Measurements from ENCODE around the gene SFXN1. TPM values are rescaled to one million over a fixed set of nuclear protein-coding genes. Genes with fewer than 3 reads are reported as not detected.
A peak's percentile ranks its signal among the peaks of the same experiment; 100 is the strongest.
"Not testable (repeated sequence)": the region's sequence is repeated elsewhere in the genome, so short reads cannot be mapped to it uniquely, and the experiment has no call there.

The SFXN1 gene
- total and polyA plus RNA-seq, 10 donors: 7.5 to 57.3 (median 38.3) TPM

DNA sequence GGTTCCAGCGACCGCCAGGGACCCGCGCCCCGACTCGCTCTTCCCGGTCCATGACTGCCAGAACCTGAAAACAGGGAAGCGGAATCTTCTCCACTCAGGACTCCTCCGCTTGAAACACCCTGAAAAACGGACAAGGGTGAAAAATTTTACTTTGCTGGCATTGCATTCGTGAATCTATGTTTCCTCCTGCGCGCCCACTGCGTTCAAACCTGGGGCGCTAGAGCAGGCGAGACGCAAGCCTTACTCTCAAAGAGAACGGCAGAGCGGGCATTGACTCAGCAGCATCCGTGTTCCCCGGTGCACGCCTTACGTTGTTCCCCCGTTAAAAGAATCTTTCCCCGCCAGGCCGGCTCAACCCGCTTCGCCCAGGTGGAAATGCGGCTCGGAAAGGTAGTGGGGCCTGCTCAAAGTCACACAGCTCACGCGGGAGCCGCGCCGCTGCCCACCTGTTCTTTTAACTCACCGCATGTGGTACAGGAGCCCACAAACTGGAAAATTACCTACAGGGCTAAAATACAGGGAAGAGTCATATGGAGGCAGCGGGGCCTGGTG is 33.4 kb upstream of the SFXN1 start:
- WGBS, 5 donors: 22 to 33% (median 23%) methylated on average over 37 of the region's 37 CpGs
- Histone ChIP-seq H3K36me3 (no peaks in the 10 kb centered on the region), H3K4me1 (peaks cover 7 to 19% (median 15%) of the 10 kb centered on the region in 6 donors), H3K9me3 (no peaks in the 10 kb centered on the region), H3K27me3 (replicated peaks in 1 of 7) (peaks cover 4 to 86% (median 39%) of the 10 kb centered on the region in 7 donors), H3K4me3 (peak overlapping the region in 6 of 8 donors; percentile 15 to 62 (median 30)), H3K27ac (no peak overlapping the region)
- no peak for DNase-seq
- intact Hi-C loops (cut with DNase I; ENCODE audit: low total_unique reads): loop anchor here (10.0 kb wide), 1 partner anchor 490 kb away; no protein-coding TSS in a partner anchor
- TF ChIP-seq, protein P1, sequence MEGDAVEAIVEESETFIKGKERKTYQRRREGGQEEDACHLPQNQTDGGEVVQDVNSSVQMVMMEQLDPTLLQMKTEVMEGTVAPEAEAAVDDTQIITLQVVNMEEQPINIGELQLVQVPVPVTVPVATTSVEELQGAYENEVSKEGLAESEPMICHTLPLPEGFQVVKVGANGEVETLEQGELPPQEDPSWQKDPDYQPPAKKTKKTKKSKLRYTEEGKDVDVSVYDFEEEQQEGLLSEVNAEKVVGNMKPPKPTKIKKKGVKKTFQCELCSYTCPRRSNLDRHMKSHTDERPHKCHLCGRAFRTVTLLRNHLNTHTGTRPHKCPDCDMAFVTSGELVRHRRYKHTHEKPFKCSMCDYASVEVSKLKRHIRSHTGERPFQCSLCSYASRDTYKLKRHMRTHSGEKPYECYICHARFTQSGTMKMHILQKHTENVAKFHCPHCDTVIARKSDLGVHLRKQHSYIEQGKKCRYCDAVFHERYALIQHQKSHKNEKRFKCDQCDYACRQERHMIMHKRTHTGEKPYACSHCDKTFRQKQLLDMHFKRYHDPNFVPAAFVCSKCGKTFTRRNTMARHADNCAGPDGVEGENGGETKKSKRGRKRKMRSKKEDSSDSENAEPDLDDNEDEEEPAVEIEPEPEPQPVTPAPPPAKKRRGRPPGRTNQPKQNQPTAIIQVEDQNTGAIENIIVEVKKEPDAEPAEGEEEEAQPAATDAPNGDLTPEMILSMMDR (IDR thresholded peaks at IDR 0.05 in 8 of 11, conservative IDR thresholded peaks at IDR 0.05 in 3 of 11): peak in 3 of 11 experiments; percentile 0 to 14 (median 4)
- TF ChIP-seq POLR2A (IDR thresholded peaks at IDR 0.05): no peak

- not testable (repeated sequence) for H3K4me3 ChIP-seq, DNase-seq, H3K9me3 ChIP-seq, H3K27ac ChIP-seq, H3K36me3 ChIP-seq
- 87 to 94% (median 89%) methylated on average over 14 of the region's 14 CpGs for WGBS, 5 donors
- intact Hi-C loops (cut with DNase I; ENCODE audit: low total_unique reads): loop anchor here (10.0 kb wide), 1 partner anchor 492 kb away; no protein-coding TSS in a partner anchor
- peaks cover 4 to 78% (median 39%) of the 10 kb centered on the region in 7 donors for H3K27me3 ChIP-seq (replicated peaks in 1 of 7)
- peaks cover 7 to 19% (median 15%) of the 10 kb centered on the region in 6 donors for H3K4me1 ChIP-seq
These were observed 32.0 kb upstream of the SFXN1 start for GRCh38 chr5:175446378-175446777.

DNA sequence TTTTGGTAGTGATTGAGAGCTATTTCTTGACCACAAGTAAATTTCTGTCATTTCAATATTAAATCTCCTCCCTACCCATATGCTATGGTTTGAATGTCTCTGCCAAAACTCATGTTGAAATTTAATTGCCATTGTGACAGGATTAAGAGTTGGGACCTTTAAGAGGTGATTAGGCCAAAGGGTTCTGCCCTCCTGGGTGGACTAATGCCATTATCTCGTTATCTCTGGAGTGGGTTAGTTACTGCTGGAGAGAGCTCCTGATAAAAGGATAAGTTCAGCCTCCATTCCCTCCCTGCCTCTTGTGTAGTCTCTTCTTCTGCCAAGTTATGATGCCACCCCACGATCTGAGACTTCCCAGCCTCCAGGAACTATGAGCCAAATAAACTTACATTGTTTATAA is 30.8 kb upstream of the SFXN1 start:
- H3K9me3 ChIP-seq: no peaks in the 10 kb centered on the region
- H3K4me3 ChIP-seq: no peak overlapping the region
- intact Hi-C loops (cut with DNase I; ENCODE audit: low total_unique reads): loop anchor here (10.0 kb wide), 1 partner anchor 493 kb away; no protein-coding TSS in a partner anchor
- TF ChIP-seq POLR2A (IDR thresholded peaks at IDR 0.05): no peak
- TF ChIP-seq, protein P1 (IDR thresholded peaks at IDR 0.05 in 8 of 11, conservative IDR thresholded peaks at IDR 0.05 in 3 of 11): no peak
- TF ChIP-seq POLR2AphosphoS5 (IDR thresholded peaks at IDR 0.05): no peak
- H3K4me1 ChIP-seq: peaks cover 7 to 19% (median 15%) of the 10 kb centered on the region in 6 donors
- peaks cover 4 to 78% (median 37%) of the 10 kb centered on the region in 7 donors for H3K27me3 ChIP-seq (replicated peaks in 1 of 7)
- DNase-seq: no peak
- H3K36me3 ChIP-seq: no peaks in the 10 kb centered on the region
- WGBS, 5 donors: 22 to 46% (median 42%) methylated on average over 2 of the region's 2 CpGs
- H3K27ac ChIP-seq: no peak overlapping the region

DNA sequence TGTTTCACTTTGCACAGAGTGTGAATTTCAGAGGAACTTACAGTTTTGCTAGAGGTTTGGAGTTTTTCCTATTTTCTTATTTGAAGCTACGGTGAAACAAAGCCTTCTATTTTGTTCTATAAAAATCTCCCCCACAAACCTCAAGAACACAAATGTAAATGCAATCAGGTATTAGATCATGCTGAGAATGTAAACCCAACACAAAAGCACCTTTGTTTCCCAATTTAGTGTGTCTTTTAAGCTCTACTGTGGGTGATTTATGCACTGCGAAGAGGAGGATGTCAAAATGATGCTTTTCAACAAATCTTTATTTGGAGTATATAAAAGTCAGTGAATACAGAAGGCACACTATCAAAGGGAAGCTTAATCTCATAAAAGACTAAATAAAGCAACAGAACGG is 30.1 kb upstream of the SFXN1 start:
- WGBS, 5 donors: 43 to 47% (median 45%) methylated on average over 3 of the region's 3 CpGs
- Histone ChIP-seq H3K4me3 (no peak overlapping the region), H3K27ac (no peak overlapping the region), H3K9me3 (no peaks in the 10 kb centered on the region), H3K4me1 (peaks cover 7 to 19% (median 15%) of the 10 kb centered on the region in 6 donors), H3K36me3 (no peaks in the 10 kb centered on the region), H3K27me3 (replicated peaks in 1 of 7) (peaks cover 4 to 78% (median 36%) of the 10 kb centered on the region in 7 donors)
- DNase-seq: no peak
- TF ChIP-seq POLR2AphosphoS5 (IDR thresholded peaks at IDR 0.05) (no peak), POLR2A (IDR thresholded peaks at IDR 0.05) (no peak)
- TF ChIP-seq, protein P1 (IDR thresholded peaks at IDR 0.05 in 8 of 11, conservative IDR thresholded peaks at IDR 0.05 in 3 of 11): no peak
- intact Hi-C loops (cut with DNase I; ENCODE audit: low total_unique reads): loop anchor here (10.0 kb wide), 1 partner anchor 493 kb away; no protein-coding TSS in a partner anchor

All from spleen (tissue), 11 donors.